Measurements from ENCODE around the gene COG5. TPM values are rescaled to one million over a fixed set of nuclear protein-coding genes. Genes with fewer than 3 reads are reported as not detected.

Gene COG5
- total and polyA plus RNA-seq, 10 of the 15 experiments (the other 5 are each of a cell fraction or from before 2014, with no cell fraction given) = 5.5 to 27.9 (median 15.6) TPM

GRCh38 chr7:107209565-107209964, 354.2 kb downstream of the COG5 start:
- H3K4me2 ChIP-seq (ENCODE audit: control insufficient read depth, insufficient read depth) = no peak overlapping the region
- H3K4me3 ChIP-seq = no peak overlapping the region
- DNase-seq (ENCODE audit: low read depth, low spot score) = no peak
- ChIA-PET RAD21 (ENCODE audit: unreplicated experiment) (no interaction called here), POLR2A (interaction anchor here (0.8 kb wide), 1 partner anchor 36 kb away, joined by 3 read pairs; no protein-coding TSS in a partner anchor), SMC1A (ENCODE audit: uncharacterized antibody, unreplicated experiment) (interaction anchor here (1.0 kb wide), 1 partner anchor 413 kb away, joined by 3 read pairs; no protein-coding TSS in a partner anchor), CTCF (interaction anchor here (1.1 to 1.4 kb wide), 2 partner anchors 9 to 15 kb away, joined by 4 to 5 read pairs; no protein-coding TSS in a partner anchor)
- no peaks in the 10 kb centered on the region for H4K20me1 ChIP-seq (ENCODE audit: control insufficient read depth, insufficient read depth)
- H3K27me3 ChIP-seq (replicated peaks in 1 of 2; ENCODE audit: control insufficient read depth in 2 of 2, insufficient read depth in 2 of 2, low read length in 1 of 2) = no peaks in the 10 kb centered on the region
- intact Hi-C loops (cut with micrococcal nuclease; ENCODE audit: unreplicated experiment) = no loop called here
- H3K79me2 ChIP-seq (ENCODE audit: control insufficient read depth, insufficient read depth, low read length) = no peaks in the 10 kb centered on the region
- FAIRE-seq = no peak
- no peak for ATAC-seq
- peaks cover 1% of the 10 kb centered on the region; the same call in 2 of the 3 replicates for H3K9me3 ChIP-seq (replicated peaks; ENCODE audit: control insufficient read depth, insufficient read depth, low read length)
- H3K36me3 ChIP-seq (ENCODE audit: control insufficient read depth in 2 of 2, insufficient read depth in 2 of 2, low read length in 1 of 2) = peaks cover 2 to 10% of the 10 kb centered on the region in 2 experiments; a peak in 3 of 4 replicates
- no TSS peak for BruUV-seq (replicated peaks)
- no peak overlapping the region for H3K9ac ChIP-seq (ENCODE audit: control insufficient read depth, insufficient read depth, low read length)
- no peak overlapping the region for H3K27ac ChIP-seq (ENCODE audit: control insufficient read depth, insufficient read depth)
- 96% methylated on average over 4 of the region's 4 CpGs for WGBS (ENCODE audit: insufficient coverage, insufficient replicate concordance, low lambda C conversion rate, missing lambda C conversion rate)
- H3K4me1 ChIP-seq (ENCODE audit: control insufficient read depth, insufficient read depth, low read length) = no peaks in the 10 kb centered on the region
- in situ Hi-C loops (cut with MboI) = loop anchor here (10.0 kb wide), 1 partner anchor 515 kb away; no protein-coding TSS in a partner anchor
- H2AFZ ChIP-seq (ENCODE audit: control insufficient read depth, low read depth, low read length) = no peak overlapping the region
- no peak for TF ChIP-seq IKZF1 (conservative IDR thresholded peaks at IDR 0.05)
- TF ChIP-seq MYC (IDR thresholded peaks at IDR 0.05; ENCODE audit: insufficient read depth, insufficient read length, insufficient replicate concordance, low read length, severe bottlenecking) = no peak
- TF ChIP-seq CREB1 (IDR thresholded peaks at IDR 0.05; ENCODE audit: low read depth) = no peak
- TF ChIP-seq MEF2A (IDR thresholded peaks at IDR 0.05; ENCODE audit: insufficient read depth, low read depth, low read length) = no peak
- TF ChIP-seq CBFB (IDR thresholded peaks at IDR 0.05; ENCODE audit: low read depth) = no peak
- no peak for TF ChIP-seq ZBED1 (IDR thresholded peaks at IDR 0.05; ENCODE audit: borderline replicate concordance)
- no peak for TF ChIP-seq BRCA1 (IDR thresholded peaks at IDR 0.05; ENCODE audit: low read depth, low read length)
- no peak for TF ChIP-seq MEF2B (IDR thresholded peaks at IDR 0.05; ENCODE audit: partially characterized antibody, poor library complexity, severe bottlenecking)
- TF ChIP-seq, protein P1, sequence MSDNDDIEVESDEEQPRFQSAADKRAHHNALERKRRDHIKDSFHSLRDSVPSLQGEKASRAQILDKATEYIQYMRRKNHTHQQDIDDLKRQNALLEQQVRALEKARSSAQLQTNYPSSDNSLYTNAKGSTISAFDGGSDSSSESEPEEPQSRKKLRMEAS (IDR thresholded peaks at IDR 0.05; ENCODE audit: low read depth, low read length) = no peak
- TF ChIP-seq, protein P2, sequence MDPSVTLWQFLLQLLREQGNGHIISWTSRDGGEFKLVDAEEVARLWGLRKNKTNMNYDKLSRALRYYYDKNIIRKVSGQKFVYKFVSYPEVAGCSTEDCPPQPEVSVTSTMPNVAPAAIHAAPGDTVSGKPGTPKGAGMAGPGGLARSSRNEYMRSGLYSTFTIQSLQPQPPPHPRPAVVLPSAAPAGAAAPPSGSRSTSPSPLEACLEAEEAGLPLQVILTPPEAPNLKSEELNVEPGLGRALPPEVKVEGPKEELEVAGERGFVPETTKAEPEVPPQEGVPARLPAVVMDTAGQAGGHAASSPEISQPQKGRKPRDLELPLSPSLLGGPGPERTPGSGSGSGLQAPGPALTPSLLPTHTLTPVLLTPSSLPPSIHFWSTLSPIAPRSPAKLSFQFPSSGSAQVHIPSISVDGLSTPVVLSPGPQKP (IDR thresholded peaks at IDR 0.05; ENCODE audit: low read depth, low read length) = no peak
- no peak for TF ChIP-seq CTCF (IDR thresholded peaks at IDR 0.05 in 2 of 3, conservative IDR thresholded peaks at IDR 0.05 in 1 of 3; ENCODE audit: control insufficient read depth in 2 of 3, extremely low read depth in 1 of 3, insufficient read depth in 1 of 3, low read depth in 3 of 3, low read length in 3 of 3)
- TF ChIP-seq CBX3 (IDR thresholded peaks at IDR 0.05; ENCODE audit: borderline replicate concordance, low read depth) = no peak
- TF ChIP-seq EZH2 (IDR thresholded peaks at IDR 0.05; ENCODE audit: borderline replicate concordance, control insufficient read depth, low read depth, low read length) = no peak
- TF ChIP-seq NFYB (IDR thresholded peaks at IDR 0.05; ENCODE audit: insufficient read depth, low read depth, low read length) = no peak
- TF ChIP-seq, protein P3, sequence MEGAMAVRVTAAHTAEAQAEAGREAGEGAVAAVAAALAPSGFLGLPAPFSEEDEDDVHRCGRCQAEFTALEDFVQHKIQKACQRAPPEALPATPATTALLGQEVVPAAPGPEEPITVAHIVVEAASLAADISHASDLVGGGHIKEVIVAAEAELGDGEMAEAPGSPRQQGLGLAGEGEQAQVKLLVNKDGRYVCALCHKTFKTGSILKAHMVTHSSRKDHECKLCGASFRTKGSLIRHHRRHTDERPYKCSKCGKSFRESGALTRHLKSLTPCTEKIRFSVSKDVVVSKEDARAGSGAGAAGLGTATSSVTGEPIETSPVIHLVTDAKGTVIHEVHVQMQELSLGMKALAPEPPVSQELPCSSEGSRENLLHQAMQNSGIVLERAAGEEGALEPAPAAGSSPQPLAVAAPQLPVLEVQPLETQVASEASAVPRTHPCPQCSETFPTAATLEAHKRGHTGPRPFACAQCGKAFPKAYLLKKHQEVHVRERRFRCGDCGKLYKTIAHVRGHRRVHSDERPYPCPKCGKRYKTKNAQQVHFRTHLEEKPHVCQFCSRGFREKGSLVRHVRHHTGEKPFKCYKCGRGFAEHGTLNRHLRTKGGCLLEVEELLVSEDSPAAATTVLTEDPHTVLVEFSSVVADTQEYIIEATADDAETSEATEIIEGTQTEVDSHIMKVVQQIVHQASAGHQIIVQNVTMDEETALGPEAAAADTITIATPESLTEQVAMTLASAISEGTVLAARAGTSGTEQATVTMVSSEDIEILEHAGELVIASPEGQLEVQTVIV (IDR thresholded peaks at IDR 0.05; ENCODE audit: borderline replicate concordance, partially characterized antibody) = no peak
- TF ChIP-seq BCL3 (IDR thresholded peaks at IDR 0.05; ENCODE audit: borderline replicate concordance, insufficient read depth, low read depth, low read length, poor library complexity, severe bottlenecking) = no peak
- TF ChIP-seq BCL11A (IDR thresholded peaks at IDR 0.05; ENCODE audit: low read depth, low read length) = no peak
